HEK293 (cell line): ENCODE measurements around the gene OR52K1.

ENCODE experiments used
- CTCF ChIA-PET: fragments of 350-600 bp; formaldehyde crosslinking; extraction: SDS; loops from one replicate; lab custom pipeline; 2021; ENCODE audit warnings: antibody characterized with exemption; lab: Yijun Ruan, JAX
- POLR2A ChIA-PET: fragments of 300-600 bp; formaldehyde crosslinking; extraction: SDS; loops from one replicate; lab custom pipeline; 2020; ENCODE audit warnings: antibody characterized with exemption, inconsistent platforms; lab: Yijun Ruan, JAX
- H3K27ac ChIP-seq: fragments of 200-500 bp; sonication (Bioruptor generic); 2 replicates; pipeline ENCODE4 v1.5.1; 2014; ENCODE audit warnings: low read depth, low read length, control low read depth, inconsistent platforms; ENCODE audit errors: extremely low read depth
- H3K36me3 ChIP-seq, 2 experiments: fragments of 200-500 bp in 1 of 2; sonication (Bioruptor generic) in 1 of 2; 1 replicate in 1 of 2; 2 replicates in 1 of 2; pipeline ENCODE4 v1.5.1; 2014 to 2017; ENCODE audit warnings: inconsistent platforms in 2 of 2, low read length in 2 of 2; ENCODE audit not compliant: control insufficient read depth in 2 of 2, insufficient read depth in 1 of 2
- H3K4me1 ChIP-seq: fragments of 200-500 bp; sonication (Bioruptor generic); 2 replicates; pipeline ENCODE4 v1.5.1; 2014; ENCODE audit warnings: mild to moderate bottlenecking, low read length, inconsistent platforms; ENCODE audit not compliant: control insufficient read depth, insufficient read depth
- H3K4me3 ChIP-seq: 2 replicates; pipeline ENCODE4 v1.5.1; 2011; ENCODE audit warnings: low read depth, mild to moderate bottlenecking, control low read depth, low read length, moderate library complexity
- H3K9me3 ChIP-seq: fragments of 200-500 bp; sonication (Bioruptor generic); 2 replicates; pipeline ENCODE4 v1.5.1; 2014; ENCODE audit warnings: low read depth, low read length, inconsistent platforms; ENCODE audit not compliant: control insufficient read depth, insufficient read depth
- BCL11B ChIP-seq: fragments of 450-650 bp; formaldehyde crosslinking; IDR thresholded peaks from 2 replicates; pipeline ENCODE4 v1.5.1; 2016; ENCODE audit warnings: low read depth, missing biosample characterization, missing genetic modification characterization
- GLI2 ChIP-seq: fragments of 450-650 bp; formaldehyde crosslinking; IDR thresholded peaks from 2 replicates; pipeline ENCODE4; 2017; ENCODE audit warnings: missing biosample characterization, missing genetic modification characterization, low read depth, borderline replicate concordance
- OVOL3 ChIP-seq: fragments of 450-650 bp; formaldehyde crosslinking; IDR thresholded peaks from 2 replicates; pipeline ENCODE4 v1.5.1; 2016; ENCODE audit warnings: missing biosample characterization, missing genetic modification characterization
- RBAK ChIP-seq: fragments of 450-650 bp; formaldehyde crosslinking; IDR thresholded peaks from 2 replicates; pipeline ENCODE4 v1.5.1; 2016; ENCODE audit warnings: missing biosample characterization, missing genetic modification characterization
- SCRT2 ChIP-seq: fragments of 450-650 bp; formaldehyde crosslinking; IDR thresholded peaks from 2 replicates; pipeline ENCODE4 v1.5.1; 2016; ENCODE audit warnings: missing biosample characterization, missing genetic modification characterization
- SP7 ChIP-seq: fragments of 450-650 bp; formaldehyde crosslinking; IDR thresholded peaks from 2 replicates; pipeline ENCODE4 v1.5.1; 2016; ENCODE audit warnings: missing biosample characterization, missing genetic modification characterization
- TCF7L2 ChIP-seq: IDR thresholded peaks from 2 replicates; pipeline ENCODE4 v1.6.1; 2011; ENCODE audit warnings: low read depth, mild to moderate bottlenecking, inconsistent platforms, low read length, moderate library complexity, borderline replicate concordance
- ZEB2 ChIP-seq: fragments of 450-650 bp; formaldehyde crosslinking; IDR thresholded peaks from 2 replicates; pipeline ENCODE4 v1.5.1; 2016; ENCODE audit warnings: missing biosample characterization, missing genetic modification characterization
- ZFP3 ChIP-seq: fragments of 450-650 bp; formaldehyde crosslinking; IDR thresholded peaks from 2 replicates; pipeline ENCODE4 v1.5.1; 2016; ENCODE audit warnings: low read depth, missing biosample characterization, missing genetic modification characterization
- ZNF10 ChIP-seq: fragments of 450-650 bp; formaldehyde crosslinking; IDR thresholded peaks from 2 replicates; pipeline ENCODE4 v1.5.1; 2017; ENCODE audit warnings: missing biosample characterization, missing genetic modification characterization
- ZNF146 ChIP-seq: fragments of 450-650 bp; formaldehyde crosslinking; IDR thresholded peaks from 2 replicates; pipeline ENCODE4 v1.5.1; 2016; ENCODE audit warnings: missing biosample characterization, missing genetic modification characterization
- ZNF169 ChIP-seq: fragments of 450-650 bp; formaldehyde crosslinking; IDR thresholded peaks from 2 replicates; pipeline ENCODE4 v1.5.1; 2016; ENCODE audit warnings: missing biosample characterization, missing genetic modification characterization
- ZNF19 ChIP-seq: fragments of 450-650 bp; formaldehyde crosslinking; IDR thresholded peaks from 2 replicates; pipeline ENCODE4; 2016; ENCODE audit warnings: missing biosample characterization, missing genetic modification characterization, low read depth
- ZNF202 ChIP-seq: fragments of 450-650 bp; formaldehyde crosslinking; IDR thresholded peaks from 2 replicates; pipeline ENCODE4 v1.5.1; 2016; ENCODE audit warnings: missing biosample characterization, missing genetic modification characterization, borderline replicate concordance
- ZNF248 ChIP-seq: fragments of 450-650 bp; formaldehyde crosslinking; IDR thresholded peaks from 2 replicates; pipeline ENCODE4 v1.5.1; 2017; ENCODE audit warnings: missing biosample characterization, missing genetic modification characterization
- ZNF366 ChIP-seq: fragments of 450-650 bp; formaldehyde crosslinking; conservative IDR thresholded peaks from 2 replicates; pipeline ENCODE4 v1.5.1; 2016; ENCODE audit warnings: missing biosample characterization, missing genetic modification characterization
- ZNF404 ChIP-seq: fragments of 450-650 bp; formaldehyde crosslinking; IDR thresholded peaks from 2 replicates; pipeline ENCODE4 v1.5.1; 2017; ENCODE audit warnings: missing biosample characterization, missing genetic modification characterization
- ZNF571 ChIP-seq: fragments of 450-650 bp; formaldehyde crosslinking; IDR thresholded peaks from 2 replicates; pipeline ENCODE4 v1.5.0; 2017; ENCODE audit warnings: missing biosample characterization, missing genetic modification characterization
- ZNF600 ChIP-seq: fragments of 450-650 bp; formaldehyde crosslinking; IDR thresholded peaks from 2 replicates; pipeline ENCODE4 v1.5.1; 2016; ENCODE audit warnings: missing biosample characterization, missing genetic modification characterization
- ZNF610 ChIP-seq: fragments of 450-650 bp; formaldehyde crosslinking; IDR thresholded peaks from 2 replicates; pipeline ENCODE4 v1.5.1; 2016; ENCODE audit warnings: missing biosample characterization, missing genetic modification characterization, borderline replicate concordance
- ZNF701 ChIP-seq: fragments of 450-650 bp; formaldehyde crosslinking; IDR thresholded peaks from 2 replicates; pipeline ENCODE4 v1.5.1; 2016; ENCODE audit warnings: missing biosample characterization, missing genetic modification characterization
- ZNF843 ChIP-seq: fragments of 450-650 bp; formaldehyde crosslinking; IDR thresholded peaks from 2 replicates; pipeline ENCODE4 v1.5.1; 2016; ENCODE audit warnings: missing biosample characterization, missing genetic modification characterization
- TF ChIP-seq, protein P1 (sequence below): IDR thresholded peaks from 2 replicates; pipeline ENCODE4 v1.6.1; 2011; ENCODE audit warnings: mild to moderate bottlenecking, low read depth, low read length, borderline replicate concordance
- TF ChIP-seq, protein P2 (sequence below): fragments of 450-650 bp; formaldehyde crosslinking; IDR thresholded peaks from 2 replicates; pipeline ENCODE4 v1.5.1; 2016; ENCODE audit warnings: missing biosample characterization, missing genetic modification characterization
- TF ChIP-seq, protein P3 (sequence below): fragments of 450-650 bp; formaldehyde crosslinking; IDR thresholded peaks from 2 replicates; pipeline ENCODE4 v1.5.1; 2016; ENCODE audit warnings: missing biosample characterization, missing genetic modification characterization, borderline replicate concordance
- TF ChIP-seq, protein P4 (sequence below): fragments of 450-650 bp; formaldehyde crosslinking; IDR thresholded peaks from 2 replicates; pipeline ENCODE4 v1.5.1; 2016; ENCODE audit warnings: missing biosample characterization, missing genetic modification characterization

The OR52K1 gene

DNA sequence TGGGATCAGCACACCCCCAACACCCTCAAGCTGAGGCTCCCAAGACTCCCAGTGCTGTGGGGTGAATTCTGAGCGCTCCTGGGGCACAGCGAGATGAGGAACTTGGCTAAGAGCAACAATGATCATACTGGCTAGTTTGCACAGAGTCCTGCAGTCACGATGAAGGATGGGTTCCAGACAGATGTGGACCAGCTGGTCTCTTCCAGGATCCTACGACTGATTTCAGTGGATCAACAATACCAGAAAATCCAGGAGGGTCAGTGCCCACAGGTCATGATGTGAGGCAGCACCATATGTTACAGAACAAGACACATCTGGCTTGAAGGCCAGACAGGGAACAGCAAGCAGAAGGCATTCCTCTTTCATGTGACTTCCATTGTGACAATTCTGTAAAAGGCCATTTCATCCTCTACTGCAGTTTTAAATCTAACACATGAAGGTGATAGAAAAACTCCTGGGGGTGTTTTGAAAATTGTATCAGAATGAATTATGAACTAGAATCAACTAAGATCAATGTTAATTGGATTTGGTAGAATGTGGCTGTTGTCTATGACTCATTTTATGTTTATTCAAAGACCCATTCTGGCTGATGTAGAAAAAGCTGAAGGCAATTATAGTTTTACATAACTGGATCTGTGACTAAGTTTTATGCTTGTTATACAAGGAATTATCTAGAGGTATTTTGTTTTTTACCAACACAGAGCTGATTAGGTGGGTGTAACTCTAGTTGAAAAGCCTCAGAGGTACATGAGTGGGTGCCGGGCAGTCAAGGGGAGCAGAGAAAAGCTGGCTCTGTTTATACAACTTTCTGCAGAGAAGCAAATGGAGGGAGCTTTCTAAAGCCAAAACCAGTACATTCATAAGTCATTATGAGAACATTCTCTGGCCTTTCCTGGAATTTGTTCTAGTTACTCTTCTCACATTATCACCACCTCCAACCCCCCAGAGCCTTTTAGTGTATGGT, 29.1 kb downstream of the OR52K1 start:
- no peaks in the 10 kb centered on the region for H3K9me3 ChIP-seq
- no peak overlapping the region for H3K27ac ChIP-seq
- TF ChIP-seq, protein P1, sequence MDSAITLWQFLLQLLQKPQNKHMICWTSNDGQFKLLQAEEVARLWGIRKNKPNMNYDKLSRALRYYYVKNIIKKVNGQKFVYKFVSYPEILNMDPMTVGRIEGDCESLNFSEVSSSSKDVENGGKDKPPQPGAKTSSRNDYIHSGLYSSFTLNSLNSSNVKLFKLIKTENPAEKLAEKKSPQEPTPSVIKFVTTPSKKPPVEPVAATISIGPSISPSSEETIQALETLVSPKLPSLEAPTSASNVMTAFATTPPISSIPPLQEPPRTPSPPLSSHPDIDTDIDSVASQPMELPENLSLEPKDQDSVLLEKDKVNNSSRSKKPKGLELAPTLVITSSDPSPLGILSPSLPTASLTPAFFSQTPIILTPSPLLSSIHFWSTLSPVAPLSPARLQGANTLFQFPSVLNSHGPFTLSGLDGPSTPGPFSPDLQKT, result no peak
- TF ChIP-seq ZNF701 (tag by site-specific recombination) (no peak), ZNF248 (tag by site-specific recombination) (no peak), ZNF19 (tag by site-specific recombination) (no peak), ZNF843 (no peak), ZEB2 (tag by site-specific recombination) (no peak), OVOL3 (tag by site-specific recombination) (no peak), ZNF146 (tag by site-specific recombination) (no peak), ZNF169 (tag by site-specific recombination) (no peak), ZNF202 (no peak), ZNF600 (no peak), ZNF366 (tag by site-specific recombination) (no peak), ZFP3 (tag by site-specific recombination) (no peak), RBAK (tag by site-specific recombination) (no peak)
- TF ChIP-seq, protein P2, sequence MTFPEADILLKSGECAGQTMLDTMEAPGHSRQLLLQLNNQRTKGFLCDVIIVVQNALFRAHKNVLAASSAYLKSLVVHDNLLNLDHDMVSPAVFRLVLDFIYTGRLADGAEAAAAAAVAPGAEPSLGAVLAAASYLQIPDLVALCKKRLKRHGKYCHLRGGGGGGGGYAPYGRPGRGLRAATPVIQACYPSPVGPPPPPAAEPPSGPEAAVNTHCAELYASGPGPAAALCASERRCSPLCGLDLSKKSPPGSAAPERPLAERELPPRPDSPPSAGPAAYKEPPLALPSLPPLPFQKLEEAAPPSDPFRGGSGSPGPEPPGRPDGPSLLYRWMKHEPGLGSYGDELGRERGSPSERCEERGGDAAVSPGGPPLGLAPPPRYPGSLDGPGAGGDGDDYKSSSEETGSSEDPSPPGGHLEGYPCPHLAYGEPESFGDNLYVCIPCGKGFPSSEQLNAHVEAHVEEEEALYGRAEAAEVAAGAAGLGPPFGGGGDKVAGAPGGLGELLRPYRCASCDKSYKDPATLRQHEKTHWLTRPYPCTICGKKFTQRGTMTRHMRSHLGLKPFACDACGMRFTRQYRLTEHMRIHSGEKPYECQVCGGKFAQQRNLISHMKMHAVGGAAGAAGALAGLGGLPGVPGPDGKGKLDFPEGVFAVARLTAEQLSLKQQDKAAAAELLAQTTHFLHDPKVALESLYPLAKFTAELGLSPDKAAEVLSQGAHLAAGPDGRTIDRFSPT (tag by site-specific recombination), result no peak
- TF ChIP-seq, protein P3, sequence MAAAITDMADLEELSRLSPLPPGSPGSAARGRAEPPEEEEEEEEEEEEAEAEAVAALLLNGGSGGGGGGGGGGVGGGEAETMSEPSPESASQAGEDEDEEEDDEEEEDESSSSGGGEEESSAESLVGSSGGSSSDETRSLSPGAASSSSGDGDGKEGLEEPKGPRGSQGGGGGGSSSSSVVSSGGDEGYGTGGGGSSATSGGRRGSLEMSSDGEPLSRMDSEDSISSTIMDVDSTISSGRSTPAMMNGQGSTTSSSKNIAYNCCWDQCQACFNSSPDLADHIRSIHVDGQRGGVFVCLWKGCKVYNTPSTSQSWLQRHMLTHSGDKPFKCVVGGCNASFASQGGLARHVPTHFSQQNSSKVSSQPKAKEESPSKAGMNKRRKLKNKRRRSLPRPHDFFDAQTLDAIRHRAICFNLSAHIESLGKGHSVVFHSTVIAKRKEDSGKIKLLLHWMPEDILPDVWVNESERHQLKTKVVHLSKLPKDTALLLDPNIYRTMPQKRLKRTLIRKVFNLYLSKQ (tag by site-specific recombination), result no peak
- H3K4me1 ChIP-seq, result no peaks in the 10 kb centered on the region
- no peak overlapping the region for H3K4me3 ChIP-seq
- CTCF ChIA-PET, result interaction anchor here (0.5 to 0.9 kb wide), 4 partner anchors 9 to 1298 kb away, joined by 3 read pairs; no protein-coding TSS in a partner anchor
- POLR2A ChIA-PET, result no interaction called here
- no peaks in the 10 kb centered on the region for H3K36me3 ChIP-seq

DNA sequence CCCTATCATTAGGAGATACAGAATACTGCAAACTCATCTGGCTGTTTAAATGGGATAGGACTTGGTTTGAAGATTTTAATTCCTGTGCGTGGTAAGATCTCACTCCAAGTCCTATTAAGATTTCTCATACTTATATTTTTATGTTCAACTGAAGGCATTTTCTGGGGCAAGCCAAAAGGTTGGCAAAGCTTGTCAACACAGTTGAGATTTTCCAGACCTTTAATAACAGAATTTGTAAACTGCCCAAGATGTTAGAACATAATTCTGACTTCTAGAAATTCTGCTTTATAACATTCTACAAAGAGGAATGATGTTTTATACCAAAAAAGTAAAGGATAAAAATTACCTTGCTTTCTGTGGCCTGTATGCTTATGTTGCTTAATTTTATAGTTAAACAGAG, 31.8 kb downstream of the OR52K1 start:
- Histone ChIP-seq H3K36me3 (no peaks in the 10 kb centered on the region), H3K4me1 (no peaks in the 10 kb centered on the region), H3K27ac (no peak overlapping the region), H3K9me3 (no peaks in the 10 kb centered on the region), H3K4me3 (no peak overlapping the region)
- ChIA-PET POLR2A (no interaction called here), CTCF (no interaction called here)
- TF ChIP-seq, protein P4, sequence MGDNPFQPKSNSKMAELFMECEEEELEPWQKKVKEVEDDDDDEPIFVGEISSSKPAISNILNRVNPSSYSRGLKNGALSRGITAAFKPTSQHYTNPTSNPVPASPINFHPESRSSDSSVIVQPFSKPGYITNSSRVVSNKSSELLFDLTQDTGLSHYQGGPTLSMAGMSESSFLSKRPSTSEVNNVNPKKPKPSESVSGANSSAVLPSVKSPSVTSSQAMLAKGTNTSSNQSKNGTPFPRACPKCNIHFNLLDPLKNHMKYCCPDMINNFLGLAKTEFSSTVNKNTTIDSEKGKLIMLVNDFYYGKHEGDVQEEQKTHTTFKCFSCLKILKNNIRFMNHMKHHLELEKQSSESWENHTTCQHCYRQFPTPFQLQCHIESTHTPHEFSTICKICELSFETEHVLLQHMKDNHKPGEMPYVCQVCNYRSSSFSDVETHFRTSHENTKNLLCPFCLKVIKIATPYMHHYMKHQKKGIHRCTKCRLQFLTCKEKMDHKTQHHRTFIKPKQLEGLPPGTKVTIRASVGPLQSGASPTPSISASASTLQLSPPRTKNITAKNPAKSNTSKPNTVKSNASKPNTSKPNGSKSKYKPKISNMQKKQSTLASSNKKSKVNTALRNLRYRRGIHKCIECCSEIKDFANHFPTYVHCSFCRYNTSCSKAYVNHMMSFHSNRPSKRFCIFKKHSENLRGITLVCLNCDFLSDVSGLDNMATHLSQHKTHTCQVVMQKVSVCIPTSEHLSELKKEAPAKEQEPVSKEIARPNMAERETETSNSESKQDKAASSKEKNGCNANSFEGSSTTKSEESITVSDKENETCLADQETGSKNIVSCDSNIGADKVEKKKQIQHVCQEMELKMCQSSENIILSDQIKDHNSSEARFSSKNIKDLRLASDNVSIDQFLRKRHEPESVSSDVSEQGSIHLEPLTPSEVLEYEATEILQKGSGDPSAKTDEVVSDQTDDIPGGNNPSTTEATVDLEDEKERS (tag by site-specific recombination), result no peak
- TF ChIP-seq ZNF571 (tag by site-specific recombination) (no peak), BCL11B (no peak), SP7 (tag by site-specific recombination) (no peak), SCRT2 (tag by site-specific recombination) (no peak), ZNF10 (tag by site-specific recombination) (no peak), GLI2 (tag by site-specific recombination) (no peak), TCF7L2 (no peak), ZNF610 (tag by site-specific recombination) (no peak), ZNF404 (tag by site-specific recombination) (no peak)
- TF ChIP-seq, protein P1, result no peak
